GM06990 (cell line): ENCODE measurements around the gene FOXR1.
"Not testable (repeated sequence)": the region's sequence is repeated elsewhere in the genome, so short reads cannot be mapped to it uniquely, and the experiment has no call there.

ENCODE experiments used
- DNase-seq: peaks from one replicate; pipeline ENCODE4 v3.0.0-alpha.2; 2011; ENCODE audit not compliant: insufficient read length; ENCODE audit errors: extremely low read depth
- H3K27me3 ChIP-seq: replicated peaks from 2 replicates; pipeline ENCODE4 v1.6.0; 2011; ENCODE audit warnings: low read length; ENCODE audit not compliant: control insufficient read depth, insufficient read depth
- H3K36me3 ChIP-seq: 2 replicates; pipeline ENCODE4 v1.5.1; 2011; ENCODE audit warnings: low read length; ENCODE audit not compliant: control insufficient read depth, insufficient read depth
- H3K4me3 ChIP-seq: replicated peaks from 2 replicates; pipeline ENCODE4 v1.5.1; 2011; ENCODE audit warnings: low read depth, mild to moderate bottlenecking, control low read depth, low read length
- TF ChIP-seq, protein P1 (sequence below): IDR thresholded peaks from 2 replicates; pipeline ENCODE4 v1.5.1; 2011; ENCODE audit warnings: low read length, control low read depth, mild to moderate bottlenecking, inconsistent platforms; ENCODE audit not compliant: insufficient read depth, poor library complexity, severe bottlenecking

The FOXR1 gene

GRCh38 chr11:118939404-118939915 lies 32.1 kb upstream of the FOXR1 start:
- no peak for DNase-seq
- TF ChIP-seq, protein P1, sequence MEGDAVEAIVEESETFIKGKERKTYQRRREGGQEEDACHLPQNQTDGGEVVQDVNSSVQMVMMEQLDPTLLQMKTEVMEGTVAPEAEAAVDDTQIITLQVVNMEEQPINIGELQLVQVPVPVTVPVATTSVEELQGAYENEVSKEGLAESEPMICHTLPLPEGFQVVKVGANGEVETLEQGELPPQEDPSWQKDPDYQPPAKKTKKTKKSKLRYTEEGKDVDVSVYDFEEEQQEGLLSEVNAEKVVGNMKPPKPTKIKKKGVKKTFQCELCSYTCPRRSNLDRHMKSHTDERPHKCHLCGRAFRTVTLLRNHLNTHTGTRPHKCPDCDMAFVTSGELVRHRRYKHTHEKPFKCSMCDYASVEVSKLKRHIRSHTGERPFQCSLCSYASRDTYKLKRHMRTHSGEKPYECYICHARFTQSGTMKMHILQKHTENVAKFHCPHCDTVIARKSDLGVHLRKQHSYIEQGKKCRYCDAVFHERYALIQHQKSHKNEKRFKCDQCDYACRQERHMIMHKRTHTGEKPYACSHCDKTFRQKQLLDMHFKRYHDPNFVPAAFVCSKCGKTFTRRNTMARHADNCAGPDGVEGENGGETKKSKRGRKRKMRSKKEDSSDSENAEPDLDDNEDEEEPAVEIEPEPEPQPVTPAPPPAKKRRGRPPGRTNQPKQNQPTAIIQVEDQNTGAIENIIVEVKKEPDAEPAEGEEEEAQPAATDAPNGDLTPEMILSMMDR = no peak
- Histone ChIP-seq H3K4me3 (no peak overlapping the region), H3K27me3 (no peaks in the 10 kb centered on the region), H3K36me3 (no peaks in the 10 kb centered on the region)

DNA sequence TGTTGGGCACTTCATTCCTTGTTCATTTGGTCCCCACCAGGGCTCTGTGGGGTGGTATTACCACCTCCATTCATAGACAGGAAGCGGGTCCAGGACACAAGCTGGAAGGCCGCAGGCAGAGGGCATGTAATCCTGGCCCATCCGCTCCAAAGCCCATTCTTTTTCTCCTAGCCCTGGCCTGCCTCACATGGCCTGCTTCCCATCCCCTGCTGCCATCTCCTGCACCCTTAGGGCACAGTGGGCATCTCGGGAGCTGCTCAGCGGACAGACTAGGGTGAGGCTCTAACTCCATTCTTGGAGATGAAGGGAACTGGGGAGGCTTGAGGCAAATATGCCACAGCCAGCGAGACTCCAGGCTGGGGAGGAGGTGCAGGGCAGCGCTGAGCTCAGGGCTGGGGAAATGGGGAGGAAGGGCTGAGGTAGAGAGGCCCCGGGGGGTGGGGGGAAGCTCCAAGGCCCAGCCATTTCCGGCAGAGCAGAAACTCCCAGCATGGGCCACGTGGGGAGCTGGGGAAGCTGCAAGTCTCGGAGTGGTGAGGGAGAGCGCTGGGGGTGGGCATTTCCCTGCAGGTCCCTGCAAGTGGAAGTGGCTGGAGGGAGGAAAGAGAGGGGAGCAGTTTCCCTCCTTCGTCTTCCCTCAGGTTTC lies 31.5 kb upstream of the FOXR1 start:
- no peak overlapping the region for H3K4me3 ChIP-seq
- TF ChIP-seq, protein P1 = no peak
- DNase-seq = peak; percentile 55

DNA sequence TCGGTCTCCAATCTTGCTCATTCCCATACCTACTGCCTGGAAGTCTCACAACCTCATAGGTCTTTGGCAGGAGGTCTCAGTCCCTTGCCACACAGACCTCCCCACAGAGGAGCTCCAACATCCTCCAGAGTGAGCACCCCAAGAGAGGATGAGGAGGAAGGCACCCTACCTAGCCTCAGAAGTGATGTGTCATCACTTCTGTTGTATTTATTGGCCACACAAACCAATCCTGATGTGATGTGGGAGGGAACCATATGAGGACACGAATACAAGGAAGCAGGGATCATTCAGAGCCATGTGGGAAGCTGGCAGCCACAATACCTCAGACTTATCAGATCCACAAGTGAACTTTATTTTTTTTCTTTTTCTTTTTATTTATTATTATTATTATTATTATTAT lies 24.5 kb upstream of the FOXR1 start:
- no peak for DNase-seq
- no peaks in the 10 kb centered on the region for H3K36me3 ChIP-seq
- 0 out of 2 replicates have a peak, but pooled peaks cover 2% of the 10 kb centered on the region for H3K27me3 ChIP-seq
- TF ChIP-seq, protein P1 = no peak
- no peak overlapping the region for H3K4me3 ChIP-seq

More for the DNA sequence above, 31.5 kb upstream of the FOXR1 start:
- no peaks in the 10 kb centered on the region for H3K27me3 ChIP-seq
- H3K36me3 ChIP-seq = no peaks in the 10 kb centered on the region

GRCh38 chr11:118948000-118948399 lies 23.6 kb upstream of the FOXR1 start:
- TF ChIP-seq, protein P1 = no peak
- no peak overlapping the region for H3K4me3 ChIP-seq
- H3K36me3 ChIP-seq = no peaks in the 10 kb centered on the region
- no peak for DNase-seq
- peaks cover 2% of the 10 kb centered on the region; the same call in 1 of the 2 replicates for H3K27me3 ChIP-seq

- TF ChIP-seq, protein P1 = no peak
- Histone ChIP-seq H3K36me3 (no peaks in the 10 kb centered on the region), H3K27me3 (peaks cover 1% of the 10 kb centered on the region; the same call in 1 of the 2 replicates), H3K4me3 (no peak overlapping the region)
- no peak for DNase-seq
Measured at GRCh38 chr11:118953265-118953664, 18.3 kb upstream of the FOXR1 start.

GRCh38 chr11:118953976-118954375 lies 17.6 kb upstream of the FOXR1 start:
- DNase-seq, H3K4me3 ChIP-seq, H3K36me3 ChIP-seq, H3K27me3 ChIP-seq: not testable (repeated sequence)
